H9 (cell line): Measurements from ENCODE around the gene RASSF7. TPM values are rescaled to one million over a fixed set of nuclear protein-coding genes. Genes with fewer than 3 reads are reported as not detected.

ENCODE experiments used
- DNase-seq: peaks from one replicate; pipeline ENCODE4 v3.0.0-alpha.2; 2017
- H2AFZ ChIP-seq: one replicate; pipeline ENCODE4 v1.6.1; 2013; ENCODE audit warnings: mild to moderate bottlenecking, low read length, control low read depth, moderate library complexity
- H2AK5ac ChIP-seq: 2 replicates; pipeline ENCODE4 v1.6.1; 2013; ENCODE audit warnings: low read length, control low read depth, mixed read lengths; ENCODE audit not compliant: insufficient read length
- H2BK120ac ChIP-seq: one replicate; pipeline ENCODE4 v1.6.1; 2013; ENCODE audit warnings: low read depth, mild to moderate bottlenecking, low read length, control low read depth, inconsistent platforms; ENCODE audit not compliant: poor library complexity, severe bottlenecking
- H2BK12ac ChIP-seq: 2 replicates; pipeline ENCODE4 v1.6.1; 2013; ENCODE audit warnings: low read length, control low read depth, mixed read lengths, low read depth; ENCODE audit not compliant: insufficient read length
- H2BK15ac ChIP-seq: 2 replicates; pipeline ENCODE4 v1.6.1; 2013; ENCODE audit warnings: low read depth, low read length, control low read depth
- H2BK20ac ChIP-seq: one replicate; pipeline ENCODE4 v1.6.1; 2013; ENCODE audit warnings: low read depth, mild to moderate bottlenecking, low read length, control low read depth, inconsistent platforms; ENCODE audit not compliant: poor library complexity, severe bottlenecking
- H2BK5ac ChIP-seq: 2 replicates; pipeline ENCODE4 v1.6.1; 2013; ENCODE audit warnings: low read length, control low read depth, mixed read lengths; ENCODE audit not compliant: insufficient read length
- H3K14ac ChIP-seq: 2 replicates; pipeline ENCODE4 v1.6.1; 2013; ENCODE audit warnings: low read length, control low read depth; ENCODE audit not compliant: insufficient read depth
- H3K18ac ChIP-seq: 2 replicates; pipeline ENCODE4 v1.6.1; 2013; ENCODE audit warnings: low read depth, mild to moderate bottlenecking, mixed read lengths, low read length, control low read depth; ENCODE audit not compliant: insufficient read length
- H3K23ac ChIP-seq: 2 replicates; pipeline ENCODE4 v1.6.1; 2013; ENCODE audit warnings: low read length, control low read depth, mixed read lengths, low read depth; ENCODE audit not compliant: insufficient read length
- H3K23me2 ChIP-seq: 2 replicates; pipeline ENCODE4 v1.6.1; 2013; ENCODE audit warnings: low read depth, mild to moderate bottlenecking, mixed read lengths, low read length, control low read depth; ENCODE audit not compliant: insufficient read length, poor library complexity, severe bottlenecking
- H3K27ac ChIP-seq: 2 replicates; pipeline ENCODE4 v1.5.1; 2013; ENCODE audit warnings: low read length, control low read depth, mixed read lengths, low read depth; ENCODE audit not compliant: insufficient read length
- H3K27me3 ChIP-seq: 2 replicates; pipeline ENCODE4 v1.6.1; 2013; ENCODE audit warnings: low read length, control low read depth, inconsistent platforms; ENCODE audit not compliant: insufficient read depth
- H3K4ac ChIP-seq: 2 replicates; pipeline ENCODE4 v1.6.1; 2013; ENCODE audit warnings: low read depth, mild to moderate bottlenecking, control low read depth, inconsistent platforms, low read length, moderate library complexity
- H3K4me1 ChIP-seq: 2 replicates; pipeline ENCODE4 v1.6.1; 2013; ENCODE audit warnings: low read length, control low read depth, inconsistent platforms; ENCODE audit not compliant: insufficient read depth
- H3K4me2 ChIP-seq: 2 replicates; pipeline ENCODE4 v1.6.1; 2013; ENCODE audit warnings: low read length, control low read depth, mixed read lengths; ENCODE audit not compliant: insufficient read length, insufficient read depth
- H3K56ac ChIP-seq: 2 replicates; pipeline ENCODE4 v1.6.1; 2013; ENCODE audit warnings: low read depth, mild to moderate bottlenecking, mixed read lengths, low read length, control low read depth; ENCODE audit not compliant: insufficient read length
- H3K79me1 ChIP-seq: 2 replicates; pipeline ENCODE4 v1.6.1; 2013; ENCODE audit warnings: low read depth, mild to moderate bottlenecking, moderate library complexity, low read length, control low read depth, inconsistent platforms; ENCODE audit not compliant: insufficient read depth, poor library complexity, severe bottlenecking
- H3K79me2 ChIP-seq: 2 replicates; pipeline ENCODE4 v1.6.1; 2013; ENCODE audit warnings: low read length, control low read depth, inconsistent platforms; ENCODE audit not compliant: insufficient read depth
- H3K9ac ChIP-seq: 2 replicates; pipeline ENCODE4 v1.6.1; 2013; ENCODE audit warnings: low read length, control low read depth, mixed read lengths; ENCODE audit not compliant: insufficient read length; ENCODE audit errors: extremely low read depth
- H3K9me3 ChIP-seq: one replicate; pipeline ENCODE4 v1.6.1; 2013; ENCODE audit warnings: low read depth, low read length, inconsistent platforms; ENCODE audit not compliant: control insufficient read depth
- H3T11ph ChIP-seq: one replicate; pipeline ENCODE4 v1.6.1; 2013; ENCODE audit warnings: mild to moderate bottlenecking, low read length, control low read depth, inconsistent platforms
- H4K20me1 ChIP-seq: one replicate; pipeline ENCODE4 v1.6.1; 2013; ENCODE audit not compliant: control insufficient read depth, insufficient read length, insufficient read depth
- H4K5ac ChIP-seq: 2 replicates; pipeline ENCODE4 v1.6.1; 2013; ENCODE audit warnings: low read depth, mild to moderate bottlenecking, mixed read lengths, low read length, control low read depth; ENCODE audit not compliant: insufficient read length
- H4K8ac ChIP-seq: replicated peaks from 2 replicates; pipeline ENCODE4 v1.6.1; 2013; ENCODE audit warnings: low read length, control low read depth, mixed read lengths, low read depth; ENCODE audit not compliant: insufficient read length
- H4K91ac ChIP-seq: 2 replicates; pipeline ENCODE4 v1.6.1; 2013; ENCODE audit warnings: low read depth, mild to moderate bottlenecking, moderate library complexity, mixed read lengths, low read length, control low read depth; ENCODE audit not compliant: insufficient read length
- H3K27ac Mint-ChIP-seq, 3 experiments: 2 replicates in 2 of 3; 3 replicates in 1 of 3; pipeline ENCODE4 v1.8.0; 2020 to 2021; ENCODE audit warnings: mixed read lengths in 3 of 3, mild to moderate bottlenecking in 1 of 3, moderate library complexity in 1 of 3
- H3K27me3 Mint-ChIP-seq: 2 replicates; pipeline ENCODE4 v1.8.0; 2021; ENCODE audit warnings: low read depth, mild to moderate bottlenecking, moderate library complexity, mixed read lengths
- H3K36me3 Mint-ChIP-seq, 3 experiments: 2 replicates in 2 of 3; 3 replicates in 1 of 3; pipeline ENCODE4 v1.8.0; 2020 to 2021; ENCODE audit warnings: low read depth in 3 of 3, mixed read lengths in 3 of 3; ENCODE audit not compliant: insufficient read depth in 1 of 3
- H3K4me1 Mint-ChIP-seq, 2 experiments: 2 replicates each; pipeline ENCODE4 v1.8.0; 2020; ENCODE audit warnings: mixed read lengths in 2 of 2
- H3K4me3 Mint-ChIP-seq, 2 experiments: 2 replicates in 1 of 2; 3 replicates in 1 of 2; pipeline ENCODE4 v1.8.0; 2020 to 2021; ENCODE audit warnings: mild to moderate bottlenecking in 2 of 2, mixed read lengths in 2 of 2, moderate library complexity in 1 of 2
- H3K9me3 Mint-ChIP-seq, 2 experiments: 2 replicates in 1 of 2; 3 replicates in 1 of 2; pipeline ENCODE4 v1.8.0; 2020; ENCODE audit warnings: mild to moderate bottlenecking in 2 of 2, mixed read lengths in 2 of 2, moderate library complexity in 1 of 2
- WGBS: extraction: QIAGEN DNeasy Blood & Tissue Kit; methylation state at CpG from one replicate; pipeline ENCODE4 v1.1.7; 2013; ENCODE audit warnings: missing lambda C conversion rate, low lambda C conversion rate, mixed read lengths; ENCODE audit not compliant: insufficient read length; ENCODE audit errors: extremely low coverage; 5-methylcytosine and 5-hydroxymethylcytosine counted together
- total RNA-seq: library from RNA; stranded (reverse); gene quantifications from 2 replicates; pipeline ENCODE4 v1.2.1, GENCODE V29; 2021
- TF ChIP-seq, protein P1 (sequence below): fragments of 200-600 bp; sonication (generic); conservative IDR thresholded peaks from 3 replicates; pipeline ENCODE4 v1.8.0; 2021; ENCODE audit warnings: antibody characterized with exemption, mild to moderate bottlenecking

RASSF7 gene
- total RNA-seq, 1 experiment from 2014 or later: 26.3 TPM

GRCh38 chr11:551131-551530 lies 9.6 kb upstream of the RASSF7 start:
- H3K27me3 Mint-ChIP-seq: peaks cover 11% of the 10 kb centered on the region
- Histone ChIP-seq H3K4me2 (no peak overlapping the region), H3K14ac (no peak overlapping the region), H4K8ac (no peak overlapping the region), H4K91ac (no peak overlapping the region), H3K18ac (no peak overlapping the region), H3K56ac (no peak overlapping the region), H3T11ph (no peak overlapping the region), H2BK12ac (no peak overlapping the region), H3K79me2 (no peaks in the 10 kb centered on the region), H2BK120ac (no peak overlapping the region), H2BK5ac (no peak overlapping the region), H3K9ac (no peak overlapping the region), H3K23me2 (peaks cover 3% of the 10 kb centered on the region), H3K79me1 (no peaks in the 10 kb centered on the region), H3K23ac (no peak overlapping the region), H3K4me1 (no peaks in the 10 kb centered on the region), H3K27me3 (no peaks in the 10 kb centered on the region; the same call in 1 of the 2 replicates), H3K9me3 (no peaks in the 10 kb centered on the region), H4K20me1 (no peaks in the 10 kb centered on the region), H4K5ac (no peak overlapping the region), H2BK20ac (no peak overlapping the region), H3K4ac (no peak overlapping the region), H3K27ac (no peak overlapping the region), H2AFZ (no peak overlapping the region), H2AK5ac (no peak overlapping the region), H2BK15ac (no peak overlapping the region)
- H3K4me3 Mint-ChIP-seq: no peak overlapping the region
- no peaks in the 10 kb centered on the region for H3K4me1 Mint-ChIP-seq
- no peaks in the 10 kb centered on the region for H3K36me3 Mint-ChIP-seq
- DNase-seq: no peak
- no peaks in the 10 kb centered on the region; a peak in 1 of 5 replicates for H3K9me3 Mint-ChIP-seq
- no CpG with 5 or more reads among the region's 16 CpGs for WGBS
- no peak overlapping the region for H3K27ac Mint-ChIP-seq
- TF ChIP-seq, protein P1, sequence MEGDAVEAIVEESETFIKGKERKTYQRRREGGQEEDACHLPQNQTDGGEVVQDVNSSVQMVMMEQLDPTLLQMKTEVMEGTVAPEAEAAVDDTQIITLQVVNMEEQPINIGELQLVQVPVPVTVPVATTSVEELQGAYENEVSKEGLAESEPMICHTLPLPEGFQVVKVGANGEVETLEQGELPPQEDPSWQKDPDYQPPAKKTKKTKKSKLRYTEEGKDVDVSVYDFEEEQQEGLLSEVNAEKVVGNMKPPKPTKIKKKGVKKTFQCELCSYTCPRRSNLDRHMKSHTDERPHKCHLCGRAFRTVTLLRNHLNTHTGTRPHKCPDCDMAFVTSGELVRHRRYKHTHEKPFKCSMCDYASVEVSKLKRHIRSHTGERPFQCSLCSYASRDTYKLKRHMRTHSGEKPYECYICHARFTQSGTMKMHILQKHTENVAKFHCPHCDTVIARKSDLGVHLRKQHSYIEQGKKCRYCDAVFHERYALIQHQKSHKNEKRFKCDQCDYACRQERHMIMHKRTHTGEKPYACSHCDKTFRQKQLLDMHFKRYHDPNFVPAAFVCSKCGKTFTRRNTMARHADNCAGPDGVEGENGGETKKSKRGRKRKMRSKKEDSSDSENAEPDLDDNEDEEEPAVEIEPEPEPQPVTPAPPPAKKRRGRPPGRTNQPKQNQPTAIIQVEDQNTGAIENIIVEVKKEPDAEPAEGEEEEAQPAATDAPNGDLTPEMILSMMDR: no peak
